ENCODE measurements around the gene HHIPL1. TPM values are rescaled to one million over a fixed set of nuclear protein-coding genes. Genes with fewer than 3 reads are reported as not detected.
"Not testable (repeated sequence)": the region's sequence is repeated elsewhere in the genome, so short reads cannot be mapped to it uniquely, and the experiment has no call there.

Gene HHIPL1
- total and polyA plus RNA-seq, 8 donors = 2.2 to 3.1 (median 2.6) TPM

DNA sequence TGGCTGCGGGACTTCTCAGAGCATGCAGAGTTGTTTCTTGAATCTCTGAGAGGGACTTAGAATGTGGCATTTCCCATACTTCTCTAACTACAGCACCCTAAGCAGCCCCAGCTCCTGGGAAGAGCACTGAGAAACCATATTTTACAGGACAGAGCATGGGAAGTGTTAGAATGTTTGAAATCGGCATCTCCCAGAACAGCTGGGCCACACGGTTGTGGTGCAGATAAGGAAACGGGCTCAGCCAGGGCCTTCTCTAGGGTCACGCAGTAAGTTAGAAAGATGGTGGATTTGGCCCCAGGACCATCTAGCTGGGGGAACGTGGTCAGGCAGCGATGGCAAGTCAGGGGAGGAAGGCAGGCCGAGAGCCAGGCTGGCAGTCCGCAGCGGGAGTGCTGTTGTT lies 10.5 kb upstream of the HHIPL1 start:
- Histone ChIP-seq H3K4me1 (no peaks in the 10 kb centered on the region), H3K27ac (no peak overlapping the region), H3K4me3 (no peak overlapping the region), H3K9me3 (no peaks in the 10 kb centered on the region), H3K36me3 (no peaks in the 10 kb centered on the region), H3K27me3 (no peaks in the 10 kb centered on the region)
- no peak for DNase-seq
- TF ChIP-seq, protein P1, sequence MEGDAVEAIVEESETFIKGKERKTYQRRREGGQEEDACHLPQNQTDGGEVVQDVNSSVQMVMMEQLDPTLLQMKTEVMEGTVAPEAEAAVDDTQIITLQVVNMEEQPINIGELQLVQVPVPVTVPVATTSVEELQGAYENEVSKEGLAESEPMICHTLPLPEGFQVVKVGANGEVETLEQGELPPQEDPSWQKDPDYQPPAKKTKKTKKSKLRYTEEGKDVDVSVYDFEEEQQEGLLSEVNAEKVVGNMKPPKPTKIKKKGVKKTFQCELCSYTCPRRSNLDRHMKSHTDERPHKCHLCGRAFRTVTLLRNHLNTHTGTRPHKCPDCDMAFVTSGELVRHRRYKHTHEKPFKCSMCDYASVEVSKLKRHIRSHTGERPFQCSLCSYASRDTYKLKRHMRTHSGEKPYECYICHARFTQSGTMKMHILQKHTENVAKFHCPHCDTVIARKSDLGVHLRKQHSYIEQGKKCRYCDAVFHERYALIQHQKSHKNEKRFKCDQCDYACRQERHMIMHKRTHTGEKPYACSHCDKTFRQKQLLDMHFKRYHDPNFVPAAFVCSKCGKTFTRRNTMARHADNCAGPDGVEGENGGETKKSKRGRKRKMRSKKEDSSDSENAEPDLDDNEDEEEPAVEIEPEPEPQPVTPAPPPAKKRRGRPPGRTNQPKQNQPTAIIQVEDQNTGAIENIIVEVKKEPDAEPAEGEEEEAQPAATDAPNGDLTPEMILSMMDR (IDR thresholded peaks at IDR 0.05) = no peak
- ATAC-seq = no peak
- intact Hi-C loops (cut with DNase I) = loop anchor here in 1 of 2 donors (5.0 kb wide), 1 partner anchor 107 kb away; no protein-coding TSS in a partner anchor

DNA sequence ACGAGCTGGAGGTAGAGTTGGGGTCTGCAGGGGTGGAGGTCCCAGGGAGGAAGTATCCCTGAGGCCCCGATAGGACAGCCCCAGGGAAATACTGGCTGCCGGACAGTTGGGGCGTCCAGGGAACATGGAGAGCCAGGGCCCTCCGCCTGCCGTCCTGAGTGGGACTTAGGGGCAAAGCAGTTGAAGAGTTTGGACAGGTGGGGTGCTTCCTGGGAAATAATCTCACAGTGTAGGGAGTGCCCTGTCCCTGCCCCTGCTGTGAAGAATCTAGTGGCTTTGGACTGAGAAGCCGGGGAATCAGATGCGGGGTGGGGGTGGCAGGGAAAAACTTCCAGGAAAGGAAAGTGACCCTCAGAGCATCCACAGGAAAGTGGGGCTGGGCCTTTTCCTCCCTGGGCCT lies 9.8 kb upstream of the HHIPL1 start:
- Histone ChIP-seq H3K9me3 (no peaks in the 10 kb centered on the region), H3K4me3 (no peak overlapping the region), H3K36me3 (no peaks in the 10 kb centered on the region), H3K4me1 (no peaks in the 10 kb centered on the region), H3K27ac (no peak overlapping the region), H3K27me3 (no peaks in the 10 kb centered on the region)
- intact Hi-C loops (cut with DNase I) = no loop called here
- no peak for DNase-seq
- ATAC-seq = no peak
- TF ChIP-seq, protein P1 (IDR thresholded peaks at IDR 0.05) = no peak

DNA sequence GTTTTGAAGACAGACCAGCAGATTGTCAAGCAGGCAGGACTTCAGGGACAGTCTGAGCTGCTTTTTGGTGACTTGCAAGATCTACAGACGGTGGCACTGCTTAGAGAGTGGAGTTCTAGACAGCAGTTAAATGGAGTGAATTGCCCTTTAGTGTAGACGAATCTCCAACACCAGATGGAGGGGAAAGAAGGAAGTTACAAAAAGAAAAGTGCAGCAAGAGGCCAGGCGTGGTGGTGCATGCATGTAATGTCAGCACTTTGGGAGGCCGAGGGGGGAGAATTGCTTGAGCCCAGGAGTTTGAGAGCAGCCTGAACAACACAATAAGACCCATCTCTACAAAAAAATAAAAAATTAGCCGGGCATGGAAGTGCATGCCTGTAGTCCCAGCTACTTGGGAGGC lies 8.4 kb upstream of the HHIPL1 start:
- no peak overlapping the region for H3K4me3 ChIP-seq
- no peaks in the 10 kb centered on the region for H3K9me3 ChIP-seq
- H3K27me3 ChIP-seq = no peaks in the 10 kb centered on the region
- DNase-seq = no peak
- TF ChIP-seq, protein P1 (IDR thresholded peaks at IDR 0.05) = no peak
- H3K4me1 ChIP-seq = no peaks in the 10 kb centered on the region
- no peak for ATAC-seq
- intact Hi-C loops (cut with DNase I) = no loop called here
- no peak overlapping the region for H3K27ac ChIP-seq
- no peaks in the 10 kb centered on the region for H3K36me3 ChIP-seq

DNA sequence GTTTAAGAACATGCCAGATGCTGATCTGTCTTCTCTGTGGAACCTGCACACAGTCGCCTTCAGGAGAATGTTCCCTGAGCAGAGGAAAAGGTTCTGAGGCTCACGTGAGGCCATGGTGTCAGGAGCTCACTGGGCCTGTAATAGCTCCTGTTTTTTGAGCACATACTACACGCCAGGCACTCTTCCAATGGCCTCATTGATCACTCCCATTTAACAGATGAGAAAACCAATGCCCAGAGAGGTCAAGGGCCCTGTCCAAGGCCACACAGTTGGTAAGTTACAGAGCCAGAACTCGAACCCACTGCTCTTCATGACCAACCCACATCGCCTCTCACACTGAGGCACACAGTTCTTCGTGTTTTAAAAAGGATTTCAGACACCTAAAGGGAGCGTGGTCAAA lies 7.3 kb upstream of the HHIPL1 start:
- Histone ChIP-seq H3K4me3 (no peak overlapping the region), H3K36me3 (no peaks in the 10 kb centered on the region), H3K4me1 (no peaks in the 10 kb centered on the region), H3K27ac (no peak overlapping the region), H3K9me3 (no peaks in the 10 kb centered on the region), H3K27me3 (no peaks in the 10 kb centered on the region)
- DNase-seq = no peak
- no peak for ATAC-seq
- intact Hi-C loops (cut with DNase I) = no loop called here
- TF ChIP-seq, protein P1 (IDR thresholded peaks at IDR 0.05) = no peak

DNA sequence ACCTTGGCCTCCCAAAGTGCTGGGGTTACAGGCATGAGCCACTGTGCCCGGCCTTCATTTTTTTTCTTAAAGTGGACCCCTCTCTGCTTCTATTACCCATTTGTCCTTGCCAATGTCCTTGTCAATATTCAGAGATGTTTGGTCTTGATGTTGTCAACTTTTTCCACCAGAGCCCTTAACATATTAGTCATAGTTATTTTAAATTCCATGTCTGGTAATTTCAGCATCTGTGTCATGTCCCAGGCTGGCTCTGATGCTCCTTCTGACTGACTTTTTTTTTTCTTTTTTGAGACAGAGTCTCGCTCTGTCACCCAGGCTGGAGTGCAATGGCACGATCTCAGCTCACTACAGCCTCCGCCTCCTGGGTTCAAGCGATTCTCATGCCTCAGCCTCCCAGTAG lies 2.2 kb upstream of the HHIPL1 start:
- DNase-seq; H3K4me3 ChIP-seq; H3K9me3 ChIP-seq; intact Hi-C loops (cut with DNase I); H3K27ac ChIP-seq; ATAC-seq; H3K36me3 ChIP-seq: not testable (repeated sequence)
- Histone ChIP-seq H3K27me3 (peaks cover 0 to 42% of the 10 kb centered on the region in 2 donors), H3K4me1 (peaks cover 3 to 10% of the 10 kb centered on the region in 2 donors)

DNA sequence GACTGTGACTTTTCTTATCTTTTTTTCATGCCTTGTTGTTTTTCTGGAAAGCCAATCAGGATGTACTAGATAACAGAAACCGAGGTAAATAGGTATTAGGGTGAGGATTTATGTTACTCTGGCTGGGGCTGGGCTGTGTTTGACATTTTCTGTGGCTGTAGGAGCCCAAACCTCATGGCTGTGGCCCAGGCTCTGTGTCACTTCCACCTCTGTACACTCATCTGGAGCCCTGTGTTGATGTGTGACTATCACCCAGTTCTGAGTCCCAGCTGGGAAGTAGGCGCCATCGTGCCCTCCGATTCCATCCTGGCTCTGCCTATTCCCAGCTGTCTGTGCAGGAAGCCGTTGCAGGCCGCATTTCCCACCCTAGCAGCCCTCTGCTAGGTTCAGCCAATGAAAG lies 1.6 kb upstream of the HHIPL1 start:
- Histone ChIP-seq H3K36me3 (no peaks in the 10 kb centered on the region), H3K4me3 (no peak overlapping the region), H3K9me3 (no peaks in the 10 kb centered on the region), H3K27ac (no peak overlapping the region), H3K4me1 (peaks cover 3 to 10% of the 10 kb centered on the region in 2 donors), H3K27me3 (peaks cover 0 to 42% of the 10 kb centered on the region in 2 donors)
- intact Hi-C loops (cut with DNase I) = no loop called here
- TF ChIP-seq, protein P1 (IDR thresholded peaks at IDR 0.05) = no peak
- ATAC-seq (no peak), DNase-seq (no peak)

Measured in left lung (tissue), 10 donors.